Astrocyte (in vitro differentiated cells and primary cell): Measurements from ENCODE around the gene PPP2R5B.

Experiments used
- CTCF ChIP-seq: IDR thresholded peaks from 2 replicates; pipeline ENCODE4 v1.5.1; 2011; ENCODE audit warnings: low read depth, mild to moderate bottlenecking, inconsistent platforms, low read length, moderate library complexity; ENCODE audit not compliant: insufficient read depth
- EZH2 ChIP-seq: IDR thresholded peaks from 2 replicates; pipeline ENCODE4 v1.6.1; 2012; ENCODE audit warnings: mild to moderate bottlenecking, low read length, inconsistent platforms; ENCODE audit not compliant: insufficient read depth

- no peak for TF ChIP-seq CTCF
- no peak for TF ChIP-seq EZH2
Measured at GRCh38 chr11:64911689-64912088, 12.8 kb upstream of the PPP2R5B start.
